Cardiac fibroblast (primary cell): Measurements from ENCODE around the gene TSPAN1.

ENCODE experiments used
- DNase-seq, 2 donors: peaks; one replicate each; pipeline versions ENCODE4 v3.0.0 to v3.0.0-alpha.2; 2010; ENCODE audit warnings: low read depth in 2 of 2
- H3K4me3 ChIP-seq, 2 donors: replicated peaks in 1 of 2; 1 replicate in 1 of 2; 2 replicates in 1 of 2; pipeline ENCODE4 v1.5.1; 2011; ENCODE audit warnings: low read depth in 2 of 2, low read length in 2 of 2, mild to moderate bottlenecking in 2 of 2, moderate library complexity in 1 of 2
- CTCF ChIP-seq: IDR thresholded peaks from one replicate; pipeline ENCODE4 v1.5.1; 2011; ENCODE audit warnings: low read depth, mild to moderate bottlenecking, low read length, inconsistent platforms

The TSPAN1 gene

GRCh38 chr1:46171351-46171750 lies 3.5 kb upstream of the TSPAN1 start:
- DNase-seq: no peak

GRCh38 chr1:46171871-46172270 lies 3.0 kb upstream of the TSPAN1 start:
- TF ChIP-seq CTCF: no peak
- H3K4me3 ChIP-seq: no peak overlapping the region
- no peak for DNase-seq

More at GRCh38 chr1:46171351-46171750, 3.5 kb upstream of the TSPAN1 start:
- TF ChIP-seq CTCF: no peak
- no peak overlapping the region for H3K4me3 ChIP-seq

GRCh38 chr1:46172321-46172720 lies 2.6 kb upstream of the TSPAN1 start:
- no peak overlapping the region for H3K4me3 ChIP-seq
- DNase-seq: no peak
- no peak for TF ChIP-seq CTCF

GRCh38 chr1:46173361-46173856 lies 1.5 kb upstream of the TSPAN1 start:
- no peak overlapping the region for H3K4me3 ChIP-seq
- TF ChIP-seq CTCF: no peak
- peak in 1 of 2 donors; percentile 51 for DNase-seq

- no peak for TF ChIP-seq CTCF
- DNase-seq: no peak
- H3K4me3 ChIP-seq: no peak overlapping the region
These were observed 356 bp downstream of the TSPAN1 start for GRCh38 chr1:46175243-46175642.

GRCh38 chr1:46176211-46176865 lies 1.5 kb downstream of the TSPAN1 start, which contains the start of gene P3R3URF:
Gene P3R3URF (minus strand): TSS chr1:46176488. CDS start chr1:46176471, 17 bp downstream.
- DNase-seq: no peak
- TF ChIP-seq CTCF: no peak
- no peak within 1 kb of the TSS for H3K4me3 ChIP-seq
